Measurements from ENCODE around the gene ADPRS.

The ADPRS gene

DNA sequence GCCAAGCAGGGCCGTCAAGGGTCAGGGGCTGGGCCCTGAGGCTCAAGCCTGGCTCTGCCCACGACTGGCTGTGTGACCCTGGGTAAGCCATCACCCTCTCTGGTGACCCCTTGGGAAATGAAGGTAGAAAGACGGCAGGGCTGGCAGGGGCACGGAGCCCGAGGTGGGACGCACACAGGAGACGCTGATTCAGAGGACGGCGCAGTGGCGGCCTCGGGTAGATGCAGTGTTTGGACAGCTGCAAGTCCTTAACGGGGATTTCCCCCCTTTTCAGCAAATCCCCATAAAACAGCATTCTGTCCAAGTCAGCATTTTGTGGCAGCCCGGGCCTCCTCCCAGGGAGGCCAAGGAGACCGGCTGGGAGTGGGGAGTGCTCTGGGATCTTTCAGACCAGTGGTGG, 19.6 kb downstream of the ADPRS start:
- DNase-seq (ENCODE audit: low read depth): no peak

DNA sequence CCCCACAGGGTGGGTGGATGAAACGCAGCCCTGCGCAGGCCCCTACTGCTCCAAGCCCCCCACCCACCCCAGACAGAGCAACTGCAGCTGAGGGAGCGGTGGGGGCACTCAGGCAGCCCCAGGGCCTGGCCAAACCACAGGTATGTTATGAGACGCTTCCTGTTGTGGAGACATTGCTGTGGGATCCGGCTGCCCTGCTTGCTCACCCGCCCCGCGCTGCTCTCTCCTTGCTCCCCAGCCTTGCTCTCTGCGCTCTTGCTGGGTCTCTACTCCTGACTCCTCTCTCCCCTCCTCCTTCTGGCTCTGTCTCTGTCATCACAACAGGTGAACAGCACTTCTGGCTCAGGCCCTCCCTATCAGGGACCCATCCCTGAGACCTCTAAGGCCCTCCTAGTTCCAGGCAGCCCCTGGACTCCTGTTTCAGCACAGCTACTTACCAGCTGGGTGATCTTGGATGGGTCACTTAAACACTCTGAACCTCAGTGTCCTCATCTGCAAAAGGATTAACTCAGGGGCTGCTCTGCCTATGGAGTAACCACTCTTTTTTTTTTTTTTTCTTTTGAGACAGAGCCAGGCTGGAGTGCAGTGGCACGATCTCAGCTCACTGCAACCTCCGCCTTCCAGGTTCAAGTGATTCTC, 20.5 kb downstream of the ADPRS start:
- DNase-seq (ENCODE audit: low read depth): no peak

DNA sequence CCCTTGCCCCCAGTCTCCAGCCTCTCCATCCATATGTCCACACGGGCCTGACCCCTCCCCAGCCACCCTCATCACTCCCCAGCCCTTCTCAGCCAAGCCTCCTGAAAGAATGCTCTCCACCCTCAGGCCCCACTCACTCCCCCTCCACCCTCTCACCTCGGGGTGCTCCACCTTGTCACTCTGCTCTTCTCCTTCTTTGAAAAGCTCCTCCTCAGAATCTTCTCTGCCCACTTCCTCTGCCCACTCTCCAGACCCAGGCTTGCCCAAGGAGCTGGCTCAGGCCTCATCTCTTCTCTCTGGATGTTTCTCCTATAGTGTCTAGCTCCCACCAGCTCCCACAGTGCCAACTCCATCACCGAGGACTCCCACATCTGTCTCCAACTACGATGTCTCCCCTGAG, 22.5 kb downstream of the ADPRS start:
- no peak for DNase-seq (ENCODE audit: low read depth)

DNA sequence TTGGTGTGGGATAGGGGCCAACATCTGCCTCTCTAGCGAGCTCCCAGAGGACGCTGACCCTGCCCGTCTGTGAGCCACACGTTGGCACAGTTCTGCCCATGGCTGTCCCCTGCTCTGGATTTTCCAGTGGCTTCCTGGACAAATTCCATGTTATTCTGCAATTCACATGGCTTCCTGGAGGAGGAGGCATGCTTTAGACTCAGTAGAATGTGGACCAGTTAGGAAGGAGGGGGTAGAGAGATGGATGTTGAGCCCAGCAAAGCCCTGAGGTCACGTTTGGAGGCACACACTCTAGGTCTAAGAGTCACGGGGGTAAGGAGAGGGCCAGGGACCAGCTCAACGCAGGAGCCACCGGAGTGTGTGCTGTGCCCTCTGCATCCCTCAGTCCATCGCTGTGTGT, 24.1 kb downstream of the ADPRS start:
- DNase-seq (ENCODE audit: low read depth): no peak

DNA sequence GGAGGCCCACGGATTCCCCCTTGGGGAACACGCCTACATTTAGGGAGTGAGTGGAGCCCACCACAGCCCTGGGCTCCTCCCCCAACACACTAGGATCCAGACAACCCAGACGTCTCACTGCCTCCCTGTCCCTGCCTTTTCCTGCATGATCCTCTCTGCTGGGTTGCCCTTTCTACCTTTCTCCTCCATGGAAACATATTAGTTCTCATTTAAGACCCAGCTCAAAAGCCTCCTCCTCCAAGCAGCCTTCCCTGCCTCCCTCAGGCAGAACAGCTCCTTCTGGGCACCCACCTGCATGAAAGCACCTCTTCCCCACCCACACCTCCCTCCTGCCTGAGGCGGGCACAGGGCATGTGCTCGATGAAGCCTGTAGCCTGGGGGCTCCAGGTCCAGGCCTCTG, 25.7 kb downstream of the ADPRS start:
- DNase-seq (ENCODE audit: low read depth): no peak

DNA sequence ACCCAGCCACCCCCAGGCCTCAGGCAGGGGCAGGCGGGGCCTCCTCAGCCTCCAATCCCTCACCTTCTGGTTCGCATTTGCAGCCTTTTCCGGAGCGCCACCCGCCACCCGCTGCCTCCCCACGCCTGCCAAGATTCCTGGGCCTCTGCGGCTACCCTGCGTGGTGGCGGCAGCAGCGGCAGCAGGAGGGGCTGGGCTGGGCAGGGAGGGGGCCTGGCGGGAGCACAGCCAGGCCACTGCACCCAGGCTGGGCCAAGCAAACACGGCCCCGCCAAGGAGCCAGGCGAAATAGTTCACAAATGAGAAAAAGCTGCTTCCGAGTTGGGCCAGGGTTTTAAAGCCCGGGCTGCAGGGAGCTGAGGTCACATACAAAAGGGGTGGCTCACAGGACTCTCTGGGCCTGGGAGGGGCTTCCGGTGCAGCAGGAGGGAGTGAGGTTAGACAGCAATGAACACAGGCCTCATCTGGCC, 26.5 kb downstream of the ADPRS start:
- no peak for DNase-seq (ENCODE audit: low read depth)

DNA sequence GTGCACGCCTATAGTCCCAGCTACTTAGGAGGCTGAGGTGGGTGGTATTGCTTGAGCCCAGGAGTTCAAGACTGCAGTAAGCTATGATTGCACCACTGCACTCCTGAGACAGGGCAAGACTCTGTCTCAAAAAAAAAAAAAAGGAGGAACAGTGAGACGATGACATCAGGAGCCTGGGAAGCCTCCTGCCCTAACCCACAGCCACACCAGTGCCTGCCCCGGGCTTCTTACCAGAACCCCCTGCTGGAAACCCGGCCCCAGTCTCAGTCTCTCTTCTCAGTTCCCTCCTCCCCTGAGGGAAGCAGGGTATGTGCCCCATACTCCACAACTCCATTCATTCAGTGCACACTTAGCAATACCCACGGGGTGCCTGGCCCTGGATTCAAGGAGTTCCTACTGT, 27.2 kb downstream of the ADPRS start:
- no peak for DNase-seq (ENCODE audit: low read depth)

DNA sequence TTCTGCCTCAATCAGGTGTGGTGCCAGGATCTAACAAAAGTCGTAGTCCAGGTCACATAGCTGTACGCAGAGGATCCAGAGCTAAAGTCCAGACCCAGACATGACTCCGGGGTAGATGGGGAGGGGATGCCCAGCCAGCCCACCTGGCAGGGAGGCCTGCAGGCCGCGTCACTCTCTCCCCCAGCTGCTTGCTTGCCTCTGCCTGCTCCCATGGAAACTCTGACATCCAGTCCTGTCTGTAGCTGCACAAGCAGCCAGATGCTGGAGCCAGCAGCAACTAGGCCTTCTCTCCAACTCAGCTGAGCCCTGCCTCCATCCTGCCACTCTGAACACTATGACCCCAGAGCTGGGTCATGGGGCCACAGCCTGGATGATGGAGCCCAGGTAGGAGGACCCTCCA, 28.2 kb downstream of the ADPRS start:
- no peak for DNase-seq (ENCODE audit: low read depth)

DNA sequence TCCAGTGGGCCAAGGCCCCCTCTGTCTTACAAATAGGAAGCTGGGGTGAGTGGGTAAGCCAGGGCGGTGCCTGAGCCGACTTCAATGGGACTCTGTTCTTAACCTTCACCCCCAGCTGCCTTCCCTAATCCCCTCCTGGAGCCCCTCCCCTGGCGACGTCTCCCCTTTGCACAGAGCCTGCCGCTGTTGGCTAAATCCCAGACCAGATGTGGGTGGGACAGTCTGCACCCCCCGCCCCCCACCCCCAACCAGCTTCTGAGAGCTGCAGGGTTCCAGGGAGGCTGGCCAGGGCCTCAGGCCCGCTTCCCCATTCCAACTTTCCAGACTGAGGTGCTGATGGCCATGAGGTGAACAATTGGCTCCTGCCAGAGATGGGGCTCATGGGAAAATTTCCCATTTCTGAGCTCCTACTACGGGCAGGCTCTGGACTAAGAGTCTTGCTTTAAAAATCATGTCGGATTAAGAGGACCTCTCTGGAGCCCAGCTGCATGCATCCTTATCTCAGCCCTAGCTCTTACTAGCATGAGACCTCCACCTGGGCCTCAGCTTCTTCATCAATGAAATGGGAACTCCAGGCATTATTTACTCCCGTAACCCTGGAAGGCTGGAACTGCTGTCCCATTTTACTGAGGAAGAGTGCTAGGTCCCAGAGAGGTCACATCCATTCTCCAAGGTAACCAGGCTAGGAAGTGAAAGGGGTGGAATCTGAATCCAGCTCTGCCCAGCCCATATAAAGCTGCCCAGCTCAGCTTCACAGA, 29.9 kb downstream of the ADPRS start:
- DNase-seq (ENCODE audit: low read depth): no peak

DNA sequence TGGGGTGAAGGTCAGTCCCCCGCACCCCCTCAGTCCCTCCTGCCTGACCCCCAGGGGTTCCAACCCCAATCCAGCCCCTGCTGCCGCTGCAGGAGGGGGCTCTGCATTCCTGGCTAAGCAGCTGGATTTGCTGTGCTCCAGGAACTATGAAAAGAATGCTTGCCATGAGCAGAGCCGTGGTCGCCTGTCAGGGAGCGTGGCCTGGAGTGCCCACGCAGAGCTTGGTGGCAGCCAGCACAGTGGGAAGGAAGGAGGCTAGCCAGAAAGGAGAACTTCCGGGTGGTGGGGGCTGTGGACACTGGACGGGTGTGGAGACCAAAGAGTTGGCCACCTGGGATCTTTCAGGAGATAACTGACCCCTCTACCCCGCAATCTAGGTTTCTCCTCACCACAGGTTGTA, 30.8 kb downstream of the ADPRS start:
- DNase-seq (ENCODE audit: low read depth): no peak

DNA sequence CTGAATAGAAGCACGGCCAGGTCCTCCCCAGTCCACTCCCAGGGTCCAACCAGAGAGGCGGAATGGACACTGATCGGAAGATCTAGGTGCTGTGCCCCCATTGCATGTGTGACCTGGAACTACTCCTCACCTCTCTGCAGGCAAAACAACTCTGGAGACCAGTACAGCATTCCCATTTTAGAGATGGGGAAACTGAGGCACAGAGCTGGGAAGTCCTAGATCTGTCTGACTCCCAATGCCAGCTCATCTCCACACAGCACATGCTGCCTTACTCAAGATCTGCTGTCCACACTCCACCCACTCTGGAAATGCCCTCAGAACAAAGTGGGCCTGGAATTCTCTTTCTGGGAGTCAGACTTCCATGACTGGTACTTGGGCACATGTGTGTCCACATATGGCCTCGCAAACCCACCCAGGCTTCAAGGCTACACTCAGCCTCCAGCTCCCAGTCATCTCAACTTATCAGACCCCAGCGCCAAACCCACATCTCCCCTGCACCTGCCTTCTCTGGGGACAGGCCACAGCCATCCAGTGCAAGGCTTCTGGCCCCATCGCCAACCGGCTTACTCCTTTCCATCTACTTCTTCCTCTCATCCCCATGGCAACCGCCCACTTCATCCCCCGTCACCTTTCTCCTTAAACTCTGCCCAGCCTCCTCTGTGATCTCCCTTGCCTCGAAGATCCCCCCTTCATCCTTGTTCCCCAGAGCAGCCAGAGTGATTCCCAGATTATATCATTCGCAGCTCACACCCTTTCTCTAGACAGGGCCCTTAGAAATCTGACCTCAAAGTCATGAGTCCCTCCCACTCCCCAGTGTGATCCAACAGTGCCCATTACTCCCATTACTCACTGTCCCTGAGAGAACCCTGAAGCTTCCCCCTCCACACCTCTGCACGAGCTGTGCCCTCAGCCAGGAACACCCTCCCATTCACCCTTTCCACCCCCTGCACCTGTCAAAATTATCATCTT, 33.7 kb downstream of the ADPRS start:
- no peak for DNase-seq (ENCODE audit: low read depth)

DNA sequence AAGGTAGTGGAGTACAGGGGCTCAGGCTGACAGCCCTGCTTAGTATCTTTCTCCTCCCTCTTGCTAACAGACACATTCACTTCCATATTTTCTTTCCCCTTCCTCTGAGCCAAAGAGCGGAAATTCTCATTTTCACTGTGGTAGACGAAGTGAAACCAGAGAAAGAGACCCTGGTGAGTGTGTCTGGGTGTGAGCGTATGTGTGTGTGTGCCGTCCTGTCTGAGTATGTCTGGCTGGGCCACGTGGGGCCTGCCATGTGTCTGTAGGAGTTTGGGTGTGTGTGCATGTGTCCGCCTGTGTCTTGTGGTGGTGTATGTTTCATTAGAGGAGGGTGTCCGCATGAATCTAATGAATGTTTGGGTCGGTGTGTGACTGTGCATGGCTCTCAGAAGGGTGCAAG, 34.7 kb downstream of the ADPRS start:
- no peak for DNase-seq (ENCODE audit: low read depth)

DNA sequence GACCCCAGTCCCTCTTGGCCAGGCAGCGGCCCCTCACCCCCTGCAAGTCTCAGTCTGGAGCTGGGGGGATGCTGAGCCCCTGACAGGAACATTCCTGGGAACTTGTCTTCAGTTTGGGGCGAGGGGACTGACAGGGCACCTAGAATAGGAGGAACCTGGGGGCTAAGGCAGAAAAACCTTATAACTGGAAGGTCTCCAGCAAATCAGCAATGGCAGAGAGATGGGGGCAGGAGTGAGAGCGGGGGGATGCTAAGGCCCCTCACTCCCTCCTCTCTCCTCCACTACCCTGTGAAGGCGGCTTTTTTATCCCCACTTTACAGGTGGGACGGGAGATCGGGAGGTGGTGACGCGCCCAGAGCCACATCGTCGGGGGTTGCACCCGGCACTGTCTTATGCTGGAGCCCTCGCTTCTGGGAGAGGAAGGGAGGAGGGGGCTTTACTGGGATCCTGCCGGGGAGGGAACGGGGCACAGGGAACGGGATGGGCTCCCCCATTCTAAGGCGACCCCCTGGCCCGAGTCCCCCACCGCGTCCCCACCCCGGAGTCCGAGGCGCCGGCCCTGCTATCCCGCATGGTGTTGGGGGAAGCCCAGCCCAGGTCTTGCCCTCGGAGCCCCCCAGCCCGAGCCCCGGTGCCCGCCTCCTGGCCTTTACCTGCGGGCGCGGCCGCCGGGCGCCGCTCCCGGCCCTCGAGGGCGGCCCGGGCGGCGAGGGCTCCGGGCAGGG, 35.9 kb downstream of the ADPRS start:
- DNase-seq (ENCODE audit: low read depth): no peak

DNA sequence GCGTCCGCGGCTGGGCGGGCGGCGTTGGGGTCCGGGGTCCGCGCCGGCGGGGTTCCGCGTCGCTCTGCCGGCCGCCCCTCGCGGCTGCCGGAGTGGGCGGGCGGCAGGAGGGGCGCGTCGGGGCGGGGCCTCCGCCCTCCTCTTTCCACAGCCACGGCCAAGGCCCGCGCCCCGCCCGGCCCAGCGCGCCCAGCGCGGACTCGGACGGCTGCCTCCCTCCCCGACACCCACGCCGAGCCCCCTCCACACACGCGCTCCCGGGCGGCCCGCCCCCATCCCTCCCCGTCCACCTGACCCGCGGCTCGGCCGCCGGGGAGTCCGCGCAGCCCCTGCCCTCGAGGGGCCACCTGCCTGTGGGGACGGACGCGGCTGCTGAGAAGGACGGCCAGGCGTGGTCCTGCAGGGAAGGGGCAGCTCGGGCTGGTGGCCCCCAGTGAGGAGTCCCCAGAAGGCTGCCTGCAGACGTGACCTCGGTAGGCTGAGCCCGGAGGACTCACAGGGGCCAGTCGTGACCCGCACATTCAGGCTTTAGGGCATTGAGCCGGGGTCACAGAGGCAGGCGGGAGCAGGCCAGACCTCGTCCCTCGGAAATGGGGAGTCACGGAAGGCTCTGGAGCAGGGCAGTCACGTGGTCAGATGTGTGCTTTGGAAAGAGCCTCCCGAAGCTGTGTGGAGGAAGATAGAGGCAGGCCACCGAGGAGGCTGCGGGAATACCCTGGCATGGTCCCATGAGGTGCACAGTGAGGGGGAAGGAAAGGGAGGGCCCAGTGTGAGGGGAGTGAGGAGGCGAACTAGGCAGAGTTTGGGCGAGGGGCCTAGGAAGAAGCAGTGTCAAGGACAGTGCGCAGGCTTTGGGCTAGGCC, 36.7 kb downstream of the ADPRS start, which contains the start of gene COL8A2:
COL8A2 (minus strand) TSS at position 94 of the 863 bp plus-strand sequence. CDS start 24,980 bp downstream, outside the sequence.
- no peak for DNase-seq (ENCODE audit: low read depth)

DNA sequence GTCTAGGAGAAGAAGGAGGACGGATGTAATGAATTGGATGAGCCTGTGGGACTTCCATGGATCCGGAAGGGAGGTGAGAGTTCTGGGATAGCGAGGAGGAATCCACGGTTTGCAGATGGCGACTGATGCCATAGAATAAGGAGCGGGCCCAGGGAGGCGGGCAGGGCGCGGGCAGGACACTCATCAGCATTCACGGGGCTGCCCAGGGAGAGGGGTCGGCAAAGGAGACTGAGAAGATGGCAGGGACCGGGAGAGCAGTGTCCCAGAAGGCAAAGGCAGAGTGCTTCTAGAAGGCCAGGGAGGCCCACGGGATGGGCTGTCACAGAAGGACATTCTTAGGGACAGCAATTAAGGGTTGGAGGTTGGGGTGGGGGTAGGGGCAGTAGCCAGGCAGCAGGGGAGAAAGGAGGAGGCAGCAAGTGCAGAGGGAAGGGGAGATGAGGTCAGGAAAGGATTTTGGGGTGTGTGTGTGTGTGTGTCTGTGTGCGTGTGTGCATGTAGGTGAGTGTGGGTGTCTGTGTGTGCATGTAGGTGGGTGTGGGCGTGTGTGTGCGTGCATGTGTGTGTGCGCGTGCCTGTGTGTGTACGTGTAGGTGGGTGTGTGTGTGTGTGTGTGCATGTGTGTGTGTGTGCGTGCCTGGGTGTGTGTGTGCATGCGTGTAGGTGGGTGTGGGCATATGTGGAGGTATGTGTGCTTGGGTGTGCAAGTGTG, 37.5 kb downstream of the ADPRS start:
- no peak for DNase-seq (ENCODE audit: low read depth)

DNA sequence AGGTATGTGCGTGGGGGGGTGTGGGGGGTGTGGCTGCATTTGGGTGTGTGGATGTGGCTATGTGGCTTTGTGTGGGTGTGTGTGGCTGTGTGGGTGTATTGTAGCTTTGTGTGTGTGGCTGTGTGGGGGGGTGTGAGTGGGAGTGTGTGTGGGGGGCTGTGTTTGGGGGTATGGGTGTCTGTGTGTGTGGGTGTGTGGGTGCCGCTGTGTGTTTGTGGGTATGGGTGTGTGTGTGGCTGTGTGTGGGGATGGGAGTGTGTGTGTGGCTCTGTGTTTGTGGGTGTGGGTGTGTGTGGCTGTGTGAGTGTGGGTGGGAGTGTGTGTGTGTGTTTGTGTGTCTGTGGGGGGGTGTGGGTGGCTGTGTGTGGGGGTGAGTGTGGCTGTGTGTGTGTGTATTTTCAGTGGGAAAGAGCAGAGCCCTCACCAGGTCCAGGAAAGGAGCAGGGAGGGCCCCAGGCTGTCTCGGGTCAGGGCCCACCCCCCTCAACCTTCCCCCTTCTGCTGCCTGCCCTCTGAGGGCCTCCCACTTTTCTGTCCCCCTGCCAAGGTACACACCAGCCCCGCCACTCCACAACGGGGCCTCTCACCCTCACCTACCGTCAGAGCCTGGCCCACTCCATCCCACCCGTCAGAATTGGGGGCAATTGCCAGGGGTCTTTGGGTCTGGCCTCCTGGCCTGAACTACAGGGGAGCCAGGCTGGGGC, 38.3 kb downstream of the ADPRS start:
- no peak for DNase-seq (ENCODE audit: low read depth)

DNA sequence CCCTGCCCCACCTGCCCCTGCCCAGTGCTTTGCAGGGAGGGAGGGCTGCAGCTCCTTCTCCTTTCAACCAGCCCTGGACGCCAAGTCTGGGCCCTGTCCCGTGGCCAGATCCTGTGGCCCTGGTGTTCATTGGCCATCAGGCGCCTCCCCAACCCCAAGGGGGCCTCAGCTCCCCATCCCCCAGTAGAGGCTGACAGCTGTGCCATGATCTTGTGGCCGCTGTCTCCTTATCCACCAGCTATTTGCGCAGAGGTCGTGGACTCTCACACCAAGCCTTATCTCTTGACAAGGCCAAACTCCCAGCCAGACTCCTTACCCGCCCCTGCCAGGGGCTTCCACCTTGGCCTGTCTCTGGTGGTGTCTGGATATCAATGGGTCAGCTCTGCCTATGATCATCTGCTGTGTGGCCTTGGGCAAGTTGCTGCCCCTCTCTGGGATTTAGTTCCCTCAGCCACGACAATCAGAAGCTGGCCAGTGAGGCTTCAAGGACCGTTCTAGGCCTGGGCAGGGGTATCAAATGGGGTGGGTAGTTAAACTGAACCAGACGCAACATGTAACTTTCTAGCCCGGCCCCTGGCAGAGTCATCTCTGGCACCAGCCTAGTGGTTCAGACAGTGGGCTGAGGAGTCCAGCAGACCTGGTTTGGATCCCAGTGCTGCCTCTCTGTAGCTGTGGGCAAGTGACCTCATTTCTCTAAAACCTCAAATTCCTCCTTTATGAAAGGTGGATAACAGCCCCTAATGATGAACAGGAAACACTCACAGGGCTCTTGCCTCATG, 39.6 kb downstream of the ADPRS start:
- no peak for DNase-seq (ENCODE audit: low read depth)

DNA sequence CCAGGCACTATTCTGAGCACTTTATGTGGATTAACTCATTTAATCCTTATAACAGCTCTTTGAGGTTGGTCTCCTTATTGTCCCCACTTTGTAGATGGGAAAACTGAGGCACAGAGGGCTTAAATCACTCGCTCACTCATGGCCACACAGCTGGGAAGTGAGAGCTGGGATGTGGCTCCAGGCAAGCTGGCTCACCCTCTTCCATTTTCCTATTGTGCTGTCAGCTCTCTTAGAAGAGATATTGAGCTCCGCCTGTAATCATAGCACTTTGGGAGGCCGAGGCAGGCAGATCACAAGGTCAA, 40.2 kb downstream of the ADPRS start:
- DNase-seq (ENCODE audit: low read depth): no peak

DNA sequence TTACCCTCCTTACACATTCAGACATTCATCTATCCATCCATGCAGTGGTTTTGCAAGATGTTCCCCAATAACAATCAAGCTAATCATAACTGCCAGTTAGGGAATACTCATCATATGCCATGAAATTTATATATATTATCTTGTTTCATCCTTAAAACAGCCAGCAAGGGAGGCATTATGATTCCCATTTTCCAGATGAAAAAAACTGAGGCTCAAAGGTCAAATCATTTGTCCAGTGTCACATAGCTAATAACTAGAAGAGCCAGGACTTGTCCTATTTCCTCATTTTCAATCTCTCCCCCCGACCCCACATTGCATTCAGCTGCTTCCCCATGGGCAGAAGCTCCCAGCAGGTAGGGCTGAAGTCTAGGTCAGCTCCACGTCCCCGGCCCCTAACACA, 43.3 kb downstream of the ADPRS start:
- DNase-seq (ENCODE audit: low read depth): no peak
